Gastrocnemius medialis (tissue), 4 donors: ENCODE measurements around the gene C10orf105. TPM values are rescaled to one million over a fixed set of nuclear protein-coding genes. Genes with fewer than 3 reads are reported as not detected.

ENCODE experiments used
- ATAC-seq, 2 donors: fragments of 150-250 bp; one replicate each; pipeline ENCODE4 v1.9.1; 2016
- DNase-seq, 2 donors: peaks; one replicate each; pipeline ENCODE4 v3.0.0-alpha.2; 2019
- H3K27ac ChIP-seq, 4 donors: fragments of 200-600 bp; sonication (generic); 1 replicate in 1 of 4; 2 replicates in 3 of 4; pipeline ENCODE4 v1.5.1; 2016 to 2018; ENCODE audit warnings: mild to moderate bottlenecking in 2 of 4, moderate library complexity in 1 of 4
- H3K27me3 ChIP-seq, 3 donors: fragments of 200-600 bp; sonication (generic) in 2 of 3; 1 replicate in 1 of 3; 2 replicates in 2 of 3; pipeline versions ENCODE4 v1.5.1 to v1.6.0; 2016 to 2019; ENCODE audit warnings: mild to moderate bottlenecking in 1 of 3, moderate library complexity in 1 of 3
- H3K36me3 ChIP-seq, 2 donors: fragments of 200-600 bp; sonication (generic) in 1 of 2; one replicate each; pipeline ENCODE4 v1.5.1; 2017 to 2018
- H3K4me1 ChIP-seq, 2 donors: fragments of 200-600 bp; sonication (generic) in 1 of 2; one replicate each; pipeline ENCODE4 v1.5.1; 2016 to 2017; ENCODE audit warnings: mild to moderate bottlenecking in 2 of 2
- H3K4me3 ChIP-seq, 4 donors: fragments of 200-600 bp; sonication (generic) in 3 of 4; 1 replicate in 1 of 4; 2 replicates in 3 of 4; pipeline ENCODE4 v1.5.1; 2016 to 2019; ENCODE audit warnings: mild to moderate bottlenecking in 2 of 4
- H3K9me3 ChIP-seq, 3 donors: fragments of 200-600 bp; sonication (generic) in 2 of 3; 1 replicate in 1 of 3; 2 replicates in 2 of 3; pipeline ENCODE4 v1.5.1; 2016 to 2019
- CTCF ChIP-seq, 5 experiments: fragments of 450-650 bp in 3 of 5; fragments of 200-600 bp in 2 of 5; sonication (generic) in 2 of 5; IDR thresholded peaks in 4 of 5; conservative IDR thresholded peaks in 1 of 5; 1 replicate in 4 of 5; 2 replicates in 1 of 5; pipeline ENCODE4 v1.5.1; 2016 to 2019; ENCODE audit warnings: antibody characterized with exemption in 5 of 5, mild to moderate bottlenecking in 3 of 5, moderate library complexity in 3 of 5
- POLR2A ChIP-seq, 2 donors: fragments of 450-650 bp; IDR thresholded peaks; one replicate each; pipeline ENCODE4 v1.6.1; 2017; ENCODE audit warnings: antibody characterized with exemption in 2 of 2, mild to moderate bottlenecking in 2 of 2, moderate library complexity in 2 of 2
- in situ Hi-C, 4 donors: fragments of 200-750 bp; cut with MboI; loops; one replicate each; pipeline versions ENCODE4 v1.15.0 to v1.8.0; 2017; ENCODE audit warnings: low sequenced_read_pairs in 4 of 4
- intact Hi-C: fragments of 100-400 bp; cut with DNase I; formaldehyde crosslinking; loops from one replicate; pipeline ENCODE4 v1.15.1; 2023; ENCODE audit warnings: low total_unique reads
- total RNA-seq, 4 donors: library from RNA; depleted of rRNA; stranded (reverse); fragments of >200 nt; gene quantifications; one replicate each; pipeline versions ENCODE4 v1.1.0 to v1.2.3, GENCODE V29; 2016

C10orf105 gene
- total RNA-seq, 4 donors from 2014 or later: not detected

GRCh38 chr10:71664585-71664984, 55.0 kb downstream of the C10orf105 start:
- intact Hi-C loops (no loop called here), in situ Hi-C loops (no loop called here)
- H3K36me3 ChIP-seq: no peaks in the 10 kb centered on the region
- H3K27ac ChIP-seq: no peak overlapping the region
- no peak overlapping the region for H3K4me3 ChIP-seq
- ATAC-seq: no peak
- no peaks in the 10 kb centered on the region for H3K9me3 ChIP-seq
- no peak for TF ChIP-seq POLR2A (IDR thresholded peaks at IDR 0.05)
- TF ChIP-seq CTCF (IDR thresholded peaks at IDR 0.05 in 4 of 5, conservative IDR thresholded peaks at IDR 0.05 in 1 of 5): no peak
- DNase-seq: no peak
- H3K27me3 ChIP-seq: no peaks in the 10 kb centered on the region
- H3K4me1 ChIP-seq: no peaks in the 10 kb centered on the region

GRCh38 chr10:71663311-71663710, 56.3 kb downstream of the C10orf105 start:
- Histone ChIP-seq H3K9me3 (no peaks in the 10 kb centered on the region), H3K4me1 (no peaks in the 10 kb centered on the region), H3K27ac (no peak overlapping the region), H3K4me3 (no peak overlapping the region), H3K36me3 (no peaks in the 10 kb centered on the region), H3K27me3 (no peaks in the 10 kb centered on the region)
- intact Hi-C loops: no loop called here
- no peak for ATAC-seq
- no peak for DNase-seq
- in situ Hi-C loops: no loop called here
- TF ChIP-seq CTCF (IDR thresholded peaks at IDR 0.05 in 4 of 5, conservative IDR thresholded peaks at IDR 0.05 in 1 of 5) (no peak), POLR2A (IDR thresholded peaks at IDR 0.05) (no peak)

GRCh38 chr10:71661779-71662336, 57.7 kb downstream of the C10orf105 start:
- ATAC-seq (no peak), DNase-seq (no peak)
- Histone ChIP-seq H3K4me1 (no peaks in the 10 kb centered on the region), H3K9me3 (no peaks in the 10 kb centered on the region), H3K36me3 (no peaks in the 10 kb centered on the region), H3K27ac (no peak overlapping the region), H3K27me3 (no peaks in the 10 kb centered on the region), H3K4me3 (no peak overlapping the region)
- in situ Hi-C loops (no loop called here), intact Hi-C loops (no loop called here)
- no peak for TF ChIP-seq POLR2A (IDR thresholded peaks at IDR 0.05)
- no peak for TF ChIP-seq CTCF (IDR thresholded peaks at IDR 0.05 in 4 of 5, conservative IDR thresholded peaks at IDR 0.05 in 1 of 5)

Other genes with a start within 250 kb of the C10orf105 start
- gene VSIR, start 53.7 kb upstream of the C10orf105 start, total RNA-seq: 10 to 100 TPM in 3 of 4 donors, 1 to 10 TPM in 1; 7.9 to 20.7 (median 16.9) TPM
- gene PSAP, start 131.5 kb upstream of the C10orf105 start, total RNA-seq: 1,000 to 10,000 TPM in 3 of 4 donors, 100 to 1,000 TPM in 1; 833 to 1,730 (median 1,179) TPM
- 10 to 100 TPM; 11.5 to 31.6 (median 16.3) TPM for gene CHST3, start 244.6 kb upstream of the C10orf105 start, total RNA-seq